Measurements from ENCODE around the gene LSAMP. TPM values are rescaled to one million over a fixed set of nuclear protein-coding genes. Genes with fewer than 3 reads are reported as not detected.

The LSAMP gene
- total RNA-seq, 2 experiments from 2014 or later = not detected

- TF ChIP-seq CTCF (IDR thresholded peaks at IDR 0.05) = peak; percentile 33
- H3K4me1 Mint-ChIP-seq (ENCODE audit: low read depth) = no peaks in the 10 kb centered on the region
- intact Hi-C loops (cut with micrococcal nuclease) = no loop called here
- no peak overlapping the region for H3K27ac Mint-ChIP-seq
- H3K4me3 Mint-ChIP-seq = no peak overlapping the region
- ATAC-seq (no peak), DNase-seq (no peak)
- ChIA-PET CTCF (no interaction called here), POLR2A (no interaction called here)
- H3K36me3 Mint-ChIP-seq (ENCODE audit: low read depth) = no peaks in the 10 kb centered on the region
- H3K9me3 Mint-ChIP-seq = no peaks in the 10 kb centered on the region
- peaks cover 1% of the 10 kb centered on the region for H3K27me3 Mint-ChIP-seq
These were observed 532.1 kb downstream of the LSAMP start for GRCh38 chr3:115913069-115913686.

- no peak for TF ChIP-seq CTCF (IDR thresholded peaks at IDR 0.05)
- intact Hi-C loops (cut with micrococcal nuclease) = no loop called here
- Mint-ChIP-seq H3K9me3 (no peaks in the 10 kb centered on the region), H3K4me1 (ENCODE audit: low read depth) (no peaks in the 10 kb centered on the region), H3K4me3 (no peak overlapping the region), H3K36me3 (ENCODE audit: low read depth) (no peaks in the 10 kb centered on the region), H3K27me3 (peaks cover 1% of the 10 kb centered on the region), H3K27ac (no peak overlapping the region)
- no peak for ATAC-seq
- DNase-seq = no peak
- ChIA-PET CTCF (no interaction called here), POLR2A (no interaction called here)
These were observed 532.9 kb downstream of the LSAMP start for GRCh38 chr3:115912372-115912771.

- peaks cover 2% of the 10 kb centered on the region for H3K27me3 Mint-ChIP-seq
- no peak for DNase-seq
These were observed 539.4 kb downstream of the LSAMP start for GRCh38 chr3:115905871-115906270.

GRCh38 chr3:115903843-115904242 lies 541.4 kb downstream of the LSAMP start:
- H3K4me3 Mint-ChIP-seq = no peak overlapping the region
- intact Hi-C loops (cut with micrococcal nuclease) = no loop called here
- peaks cover 5% of the 10 kb centered on the region for H3K27me3 Mint-ChIP-seq
- no peak for TF ChIP-seq CTCF (IDR thresholded peaks at IDR 0.05)
- no peak overlapping the region for H3K27ac Mint-ChIP-seq
- H3K36me3 Mint-ChIP-seq (ENCODE audit: low read depth) = no peaks in the 10 kb centered on the region
- H3K4me1 Mint-ChIP-seq (ENCODE audit: low read depth) = no peaks in the 10 kb centered on the region
- DNase-seq (no peak), ATAC-seq (no peak)
- POLR2A ChIA-PET = no interaction called here
- H3K9me3 Mint-ChIP-seq = no peaks in the 10 kb centered on the region
- CTCF ChIA-PET = no interaction called here

More at GRCh38 chr3:115905871-115906270, 539.4 kb downstream of the LSAMP start:
- Mint-ChIP-seq H3K4me1 (ENCODE audit: low read depth) (no peaks in the 10 kb centered on the region), H3K4me3 (no peak overlapping the region), H3K36me3 (ENCODE audit: low read depth) (no peaks in the 10 kb centered on the region), H3K27ac (no peak overlapping the region), H3K9me3 (no peaks in the 10 kb centered on the region)
- no peak for TF ChIP-seq CTCF (IDR thresholded peaks at IDR 0.05)
- intact Hi-C loops (cut with micrococcal nuclease) = no loop called here
- no peak for ATAC-seq
- CTCF ChIA-PET = no interaction called here
- POLR2A ChIA-PET = no interaction called here

- no peak for TF ChIP-seq CTCF (IDR thresholded peaks at IDR 0.05)
- Mint-ChIP-seq H3K27me3 (peaks cover 6% of the 10 kb centered on the region), H3K36me3 (ENCODE audit: low read depth) (no peaks in the 10 kb centered on the region), H3K9me3 (no peaks in the 10 kb centered on the region), H3K4me1 (ENCODE audit: low read depth) (no peaks in the 10 kb centered on the region), H3K27ac (no peak overlapping the region), H3K4me3 (no peak overlapping the region)
- ATAC-seq (no peak), DNase-seq (no peak)
- intact Hi-C loops (cut with micrococcal nuclease) = no loop called here
- CTCF ChIA-PET = no interaction called here
- POLR2A ChIA-PET = no interaction called here
These were observed 544.3 kb downstream of the LSAMP start for GRCh38 chr3:115901008-115901407.

All from activated CD8-positive, alpha-beta T cell treated with anti-CD3 and anti-CD28 coated beads for 36 hours (primary cell).